Astrocyte (in vitro differentiated cells and primary cell): ENCODE results near the gene ZXDC. TPM values are rescaled to one million over a fixed set of nuclear protein-coding genes. Genes with fewer than 3 reads are reported as not detected.

Experiments
- DNase-seq: peaks from one replicate; pipeline ENCODE4 v3.0.0-alpha.2; 2010; ENCODE audit warnings: low read depth
- FAIRE-seq: peaks from 2 replicates; lab custom pipeline; 2011; peaks lifted over from hg19 to GRCh38; lab: Jason Lieb, UNC
- H2AFZ ChIP-seq: 2 replicates; pipeline ENCODE4 v1.6.0; 2012; ENCODE audit warnings: low read depth, low read length, inconsistent platforms
- H3K27ac ChIP-seq: 2 replicates; pipeline ENCODE4 v1.5.1; 2011; ENCODE audit warnings: low read depth, low read length, inconsistent platforms
- H3K27me3 ChIP-seq: 2 replicates; pipeline ENCODE4 v1.6.0; 2011; ENCODE audit warnings: low read length, inconsistent platforms; ENCODE audit not compliant: insufficient read depth
- H3K36me3 ChIP-seq: 2 replicates; pipeline ENCODE4 v1.5.1; 2011; ENCODE audit warnings: low read length, inconsistent platforms; ENCODE audit not compliant: insufficient read depth
- H3K4me1 ChIP-seq: 2 replicates; pipeline ENCODE4 v1.5.1; 2011; ENCODE audit warnings: low read length, inconsistent platforms; ENCODE audit not compliant: insufficient read depth
- H3K4me2 ChIP-seq: 2 replicates; pipeline ENCODE4 v1.6.0; 2012; ENCODE audit warnings: low read length, inconsistent platforms
- H3K4me3 ChIP-seq: 2 replicates; pipeline ENCODE4 v1.5.1; 2011; ENCODE audit warnings: low read depth, mild to moderate bottlenecking, low read length, inconsistent platforms; ENCODE audit not compliant: insufficient read depth
- H3K79me2 ChIP-seq: 2 replicates; pipeline ENCODE4 v1.6.0; 2012; ENCODE audit warnings: mild to moderate bottlenecking, low read length, inconsistent platforms; ENCODE audit not compliant: insufficient read depth
- H3K9ac ChIP-seq: 2 replicates; pipeline ENCODE4 v1.6.0; 2012; ENCODE audit warnings: mild to moderate bottlenecking, low read length, inconsistent platforms
- H3K9me3 ChIP-seq: 2 replicates; pipeline ENCODE4 v1.5.1; 2012; ENCODE audit warnings: low read depth, mild to moderate bottlenecking, low read length, inconsistent platforms; ENCODE audit not compliant: insufficient read depth
- H4K20me1 ChIP-seq: 2 replicates; pipeline ENCODE4 v1.6.0; 2012; ENCODE audit warnings: low read length, inconsistent platforms; ENCODE audit not compliant: insufficient read depth
- H3K27ac Mint-ChIP-seq: one replicate; pipeline ENCODE4 v1.8.0; 2021; ENCODE audit warnings: mild to moderate bottlenecking, mixed read lengths; ENCODE audit not compliant: unreplicated experiment
- H3K27me3 Mint-ChIP-seq: one replicate; pipeline ENCODE4 v1.8.0; 2021; ENCODE audit warnings: low read depth, mixed read lengths; ENCODE audit not compliant: unreplicated experiment
- H3K36me3 Mint-ChIP-seq: one replicate; pipeline ENCODE4 v1.8.0; 2021; ENCODE audit warnings: low read depth, mixed read lengths; ENCODE audit not compliant: unreplicated experiment
- H3K4me1 Mint-ChIP-seq: one replicate; pipeline ENCODE4 v1.8.0; 2021; ENCODE audit warnings: low read depth, mixed read lengths; ENCODE audit not compliant: unreplicated experiment
- H3K4me3 Mint-ChIP-seq: one replicate; pipeline ENCODE4 v1.8.0; 2021; ENCODE audit warnings: mild to moderate bottlenecking, moderate library complexity, mixed read lengths; ENCODE audit not compliant: unreplicated experiment
- H3K9me3 Mint-ChIP-seq: one replicate; pipeline ENCODE4 v1.8.0; 2021; ENCODE audit warnings: mild to moderate bottlenecking, mixed read lengths; ENCODE audit not compliant: unreplicated experiment
- CTCF ChIP-seq: IDR thresholded peaks from 2 replicates; pipeline ENCODE4 v1.5.1; 2011; ENCODE audit warnings: low read depth, mild to moderate bottlenecking, inconsistent platforms, low read length, moderate library complexity; ENCODE audit not compliant: insufficient read depth
- EZH2 ChIP-seq: IDR thresholded peaks from 2 replicates; pipeline ENCODE4 v1.6.1; 2012; ENCODE audit warnings: mild to moderate bottlenecking, low read length, inconsistent platforms; ENCODE audit not compliant: insufficient read depth
- total RNA-seq: library from RNA; stranded (reverse); gene quantifications from 2 replicates; pipeline ENCODE4 v1.2.1, GENCODE V29; 2021

Gene ZXDC
- total RNA-seq, 1 donor from 2014 or later = 19.6 TPM

DNA sequence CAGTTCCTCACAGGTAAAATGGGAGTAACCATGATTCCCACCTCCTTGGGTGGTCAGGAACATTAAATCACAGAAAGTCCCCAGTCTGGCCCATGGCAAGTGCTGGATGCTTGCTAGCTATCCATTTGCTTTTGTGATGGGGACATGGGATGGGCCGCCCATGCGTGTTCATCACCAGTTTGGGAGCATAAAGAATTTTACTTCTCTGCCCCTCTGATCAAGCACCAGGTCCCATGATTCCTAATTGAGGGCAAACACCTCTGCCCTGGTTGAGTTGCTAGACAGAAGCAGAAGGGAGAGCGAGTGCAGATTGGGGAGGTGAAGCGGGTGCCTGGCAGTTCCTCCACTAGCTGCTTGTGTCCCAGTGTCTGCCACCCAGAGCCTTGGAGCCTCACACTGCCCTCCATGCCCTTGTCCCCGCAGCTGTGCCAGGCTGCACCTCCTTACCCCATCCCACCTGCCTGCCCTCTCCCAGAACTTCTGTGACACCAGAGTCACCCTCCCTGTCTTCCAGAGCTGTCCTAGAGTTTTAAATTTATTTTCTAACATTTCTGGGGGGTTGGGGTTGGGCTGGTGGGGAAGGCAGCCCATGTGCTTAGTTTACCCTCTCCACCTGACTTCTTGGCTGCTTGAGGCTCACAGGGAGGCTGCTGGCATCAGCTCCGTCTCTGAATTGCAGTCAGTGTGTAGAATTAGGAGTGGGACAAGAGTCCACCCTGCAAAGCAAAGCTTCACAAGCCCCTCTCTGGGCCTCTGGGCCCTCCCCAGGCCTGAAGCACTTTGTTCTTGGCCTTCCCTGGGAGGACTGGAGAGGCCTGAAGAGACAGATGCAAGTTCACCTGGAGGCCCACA is 62.6 kb downstream of the ZXDC start:
- TF ChIP-seq CTCF = no peak
- TF ChIP-seq EZH2 = no peak
- no peaks in the 10 kb centered on the region for H3K36me3 Mint-ChIP-seq
- H3K27ac ChIP-seq = no peak overlapping the region

GRCh38 chr3:126408099-126408498 is 67.6 kb downstream of the ZXDC start:
- Histone ChIP-seq H3K27me3 (peaks cover 7% of the 10 kb centered on the region), H3K4me1 (no peaks in the 10 kb centered on the region), H2AFZ (no peak overlapping the region), H3K4me3 (no peak overlapping the region), H3K9ac (no peak overlapping the region), H3K36me3 (no peaks in the 10 kb centered on the region), H3K4me2 (no peak overlapping the region), H4K20me1 (no peaks in the 10 kb centered on the region), H3K27ac (no peak overlapping the region), H3K9me3 (no peaks in the 10 kb centered on the region), H3K79me2 (no peaks in the 10 kb centered on the region)
- FAIRE-seq = no peak
- H3K27me3 Mint-ChIP-seq = peaks cover 33% of the 10 kb centered on the region
- no peaks in the 10 kb centered on the region for H3K4me1 Mint-ChIP-seq
- DNase-seq = no peak
- H3K27ac Mint-ChIP-seq = no peak overlapping the region
- peaks cover 2% of the 10 kb centered on the region for H3K9me3 Mint-ChIP-seq
- peaks cover 4% of the 10 kb centered on the region for H3K36me3 Mint-ChIP-seq
- TF ChIP-seq EZH2 (no peak), CTCF (no peak)
- H3K4me3 Mint-ChIP-seq = no peak overlapping the region

More for the DNA sequence above, 62.6 kb downstream of the ZXDC start:
- Histone ChIP-seq H3K4me2 (no peak overlapping the region), H2AFZ (no peak overlapping the region), H3K4me1 (no peaks in the 10 kb centered on the region), H3K9me3 (no peaks in the 10 kb centered on the region), H3K79me2 (no peaks in the 10 kb centered on the region), H3K27me3 (peaks cover 10% of the 10 kb centered on the region), H3K36me3 (no peaks in the 10 kb centered on the region), H3K9ac (no peak overlapping the region), H4K20me1 (no peaks in the 10 kb centered on the region), H3K4me3 (no peak overlapping the region)
- Mint-ChIP-seq H3K4me3 (no peak overlapping the region), H3K27me3 (peaks cover 40% of the 10 kb centered on the region), H3K4me1 (no peaks in the 10 kb centered on the region), H3K9me3 (peaks cover 2% of the 10 kb centered on the region), H3K27ac (no peak overlapping the region)
- DNase-seq (no peak), FAIRE-seq (no peak)

- Histone ChIP-seq H3K4me3 (no peak overlapping the region), H3K36me3 (no peaks in the 10 kb centered on the region), H2AFZ (no peak overlapping the region), H3K27ac (no peak overlapping the region), H3K79me2 (no peaks in the 10 kb centered on the region), H3K4me1 (no peaks in the 10 kb centered on the region), H3K27me3 (peaks cover 7% of the 10 kb centered on the region), H3K9ac (no peak overlapping the region), H3K9me3 (no peaks in the 10 kb centered on the region), H3K4me2 (no peak overlapping the region), H4K20me1 (no peaks in the 10 kb centered on the region)
- Mint-ChIP-seq H3K36me3 (peaks cover 4% of the 10 kb centered on the region), H3K4me1 (no peaks in the 10 kb centered on the region), H3K27ac (no peak overlapping the region), H3K4me3 (no peak overlapping the region), H3K9me3 (peaks cover 2% of the 10 kb centered on the region), H3K27me3 (peaks cover 38% of the 10 kb centered on the region)
- TF ChIP-seq EZH2 (no peak), CTCF (no peak)
- DNase-seq (no peak), FAIRE-seq (no peak)
Observed at GRCh38 chr3:126407412-126408044, 68.2 kb downstream of the ZXDC start.
